GM18498 (cell line): ENCODE data around the gene PIH1D1.
"Not testable (repeated sequence)": the region's sequence is repeated elsewhere in the genome, so short reads cannot be mapped to it uniquely, and the experiment has no call there.

Source experiments
- ATAC-seq: cut with Tn5 transposase; IDR thresholded peaks from one replicate; pipeline ENCODE4 v1.9.1; 2021; ENCODE audit warnings: mild to moderate bottlenecking, moderate library complexity; ENCODE audit not compliant: unreplicated experiment

Gene PIH1D1

DNA sequence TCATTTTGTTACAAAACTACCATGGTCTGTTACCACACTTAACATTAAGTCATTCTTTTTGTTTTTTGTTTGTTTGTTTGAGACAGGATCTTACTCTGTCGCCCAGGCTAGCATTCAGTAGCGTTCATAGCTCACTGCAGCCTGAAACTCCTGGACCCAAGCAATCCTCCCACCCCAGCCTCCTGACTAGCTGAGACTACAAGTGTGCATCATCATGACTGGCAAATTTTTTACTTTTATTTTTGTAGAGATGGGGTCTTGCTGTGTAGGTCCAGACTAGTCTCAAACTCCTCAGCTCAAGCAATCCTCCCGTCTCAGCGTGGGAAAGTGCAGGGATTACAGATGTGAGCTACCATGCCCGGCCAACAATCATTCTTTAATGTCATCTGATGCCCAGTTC is 4.7 kb upstream of the PIH1D1 start:
- ATAC-seq, result no peak

DNA sequence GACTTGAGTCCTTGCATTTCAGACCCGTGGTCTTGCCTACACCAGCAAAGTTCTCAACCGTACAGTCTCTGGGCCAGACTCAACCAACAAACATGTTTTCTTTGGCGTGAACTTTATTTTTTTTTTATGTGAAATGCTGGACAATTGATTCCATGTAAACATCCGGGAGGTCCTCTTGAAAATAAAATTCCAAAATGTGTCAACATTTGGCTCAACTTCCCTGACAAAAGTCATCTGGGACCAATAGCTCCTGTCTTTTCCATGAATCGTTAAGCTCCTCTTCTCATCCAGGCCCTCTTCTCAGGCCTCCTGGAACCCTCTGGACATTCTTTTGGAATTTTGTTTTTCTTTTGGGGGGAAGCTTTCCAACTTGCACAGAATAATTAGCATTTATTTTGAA is 4.2 kb upstream of the PIH1D1 start:
- ATAC-seq, result no peak

GRCh38 chr19:49453757-49454240 is 2.2 kb upstream of the PIH1D1 start:
- peak; percentile 0 for ATAC-seq

GRCh38 chr19:49453013-49453756 is 1.6 kb upstream of the PIH1D1 start, which contains the start of gene ALDH16A1:
TSS of gene ALDH16A1 (plus strand) at chr19:49453225. CDS start at chr19:49453332, 107 bp downstream.
- peak; percentile 81 for ATAC-seq

GRCh38 chr19:49450405-49450804 is 1.2 kb downstream of the PIH1D1 start:
- no peak for ATAC-seq

- ATAC-seq, result no peak
Measured at GRCh38 chr19:49448432-49448786, 3.2 kb downstream of the PIH1D1 start.

- no peak for ATAC-seq
Measured at GRCh38 chr19:49447485-49448431, 3.9 kb downstream of the PIH1D1 start.

DNA sequence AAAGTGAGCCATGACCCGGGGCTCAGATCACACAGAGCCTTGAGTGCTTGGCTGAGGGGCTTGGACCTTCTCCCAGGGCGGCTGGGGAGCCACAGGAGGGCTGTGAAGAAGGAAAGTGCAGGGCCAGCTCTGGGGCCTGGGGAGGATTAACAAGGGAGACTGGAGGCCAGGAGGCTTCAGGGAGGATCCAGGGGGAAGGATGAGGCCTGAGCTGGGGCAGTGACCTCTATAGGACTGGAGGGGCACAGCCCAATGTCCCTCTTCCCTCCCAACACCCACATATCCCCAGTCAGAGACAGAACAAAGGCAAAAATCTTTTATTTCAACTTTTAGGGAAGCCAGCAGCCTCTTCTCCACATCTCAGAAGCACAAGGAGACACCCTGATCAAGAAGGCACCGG is 5.6 kb downstream of the PIH1D1 start:
- ATAC-seq, result no peak

GRCh38 chr19:49444100-49444700 is 7.4 kb downstream of the PIH1D1 start:
- not testable (repeated sequence) for ATAC-seq

GRCh38 chr19:49443366-49444099 is 8.1 kb downstream of the PIH1D1 start:
- peak; percentile 81 for ATAC-seq

DNA sequence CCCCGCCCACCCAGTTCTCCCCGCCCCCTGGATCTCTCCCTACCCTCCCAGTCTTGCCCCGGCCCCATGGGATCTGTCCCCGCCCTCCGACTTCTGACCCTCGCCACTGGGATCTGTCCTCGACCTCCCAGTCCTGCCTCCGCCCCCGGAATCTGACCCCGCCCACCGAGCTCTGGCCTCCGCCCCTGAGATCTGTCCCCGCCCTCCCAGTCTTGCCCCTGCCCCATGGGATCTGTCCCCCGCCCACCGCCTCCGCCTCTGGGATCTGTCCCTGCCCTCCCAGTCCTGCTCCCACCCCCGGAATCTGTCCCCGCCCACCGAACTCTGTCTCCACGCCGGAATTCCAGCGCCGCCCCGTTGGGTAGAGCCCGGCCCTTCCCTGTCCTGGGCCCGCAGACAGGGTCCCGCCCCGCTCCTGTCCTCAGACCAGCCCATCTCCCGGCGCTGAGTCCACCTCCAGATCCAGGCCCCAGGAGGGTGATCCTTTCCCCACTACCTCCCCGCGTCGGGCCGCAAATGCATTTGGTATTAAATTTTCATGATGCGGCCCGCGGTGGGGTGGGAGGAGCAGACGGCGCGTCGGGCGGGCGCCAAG is 8.7 kb downstream of the PIH1D1 start:
- ATAC-seq, result peak; percentile 22

GRCh38 chr19:49442354-49442753 is 9.3 kb downstream of the PIH1D1 start:
- no peak for ATAC-seq

DNA sequence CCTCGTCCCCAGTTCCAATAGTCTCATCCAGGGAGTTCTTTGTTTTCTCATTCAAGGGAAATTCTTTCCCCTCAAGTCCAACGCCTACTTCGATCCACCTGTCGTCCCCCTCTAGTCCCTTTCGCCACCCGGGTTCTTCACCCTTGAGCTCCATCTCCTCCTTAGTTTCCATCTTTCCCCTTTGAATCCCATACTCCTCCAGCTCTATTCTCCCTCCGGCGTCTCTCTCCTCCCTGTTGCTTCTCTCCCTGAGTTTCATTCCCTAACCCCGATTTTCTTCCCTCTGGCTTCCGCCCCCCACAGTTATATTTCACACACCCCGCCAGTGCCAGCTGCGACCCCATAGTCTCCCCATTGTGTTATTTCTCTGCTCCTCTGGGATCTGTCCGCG is 9.7 kb downstream of the PIH1D1 start:
- ATAC-seq, result no peak

DNA sequence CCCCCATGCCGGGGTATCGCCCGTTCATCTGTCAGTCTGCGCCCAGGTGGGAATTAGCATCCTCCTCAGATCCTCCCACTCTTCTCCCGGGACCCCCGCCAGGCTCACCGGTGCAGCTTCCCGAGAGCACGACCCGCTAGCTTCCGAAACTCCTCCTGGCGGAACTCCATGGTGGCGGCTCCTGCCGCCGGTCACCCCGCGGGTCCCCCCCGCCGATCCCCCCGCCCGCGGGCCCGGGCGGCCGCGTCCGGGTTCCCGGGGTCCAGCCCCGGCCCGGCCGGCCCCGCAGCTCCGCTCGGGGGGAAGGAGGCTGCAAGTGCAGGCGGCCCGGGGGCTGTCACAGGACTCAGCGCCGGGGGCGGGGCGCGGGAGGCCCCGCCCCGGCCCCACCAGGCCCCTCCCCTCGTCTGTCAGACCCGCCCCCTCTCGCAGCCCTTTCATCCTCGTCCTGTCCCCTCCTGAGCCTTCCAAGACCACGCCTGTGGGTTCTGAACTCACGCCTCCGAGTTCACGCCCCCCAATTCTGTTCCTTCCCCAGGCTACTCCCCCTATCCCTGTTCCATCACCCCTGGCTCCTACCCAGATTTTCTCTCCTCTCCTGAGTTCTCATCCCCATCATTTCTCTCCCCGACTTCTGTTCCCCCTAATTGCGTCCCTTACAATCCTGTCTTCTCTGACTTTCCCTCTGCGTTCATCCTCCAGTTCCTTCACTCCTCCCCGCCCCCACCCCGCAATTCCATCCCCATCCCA is 10.2 kb downstream of the PIH1D1 start, which contains the start of gene SLC17A7:
Gene SLC17A7, minus strand, starts transcription at position 318 of the 750 bp plus-strand sequence. Its CDS starts 148 bp downstream, at position 170.
- ATAC-seq, result no peak

DNA sequence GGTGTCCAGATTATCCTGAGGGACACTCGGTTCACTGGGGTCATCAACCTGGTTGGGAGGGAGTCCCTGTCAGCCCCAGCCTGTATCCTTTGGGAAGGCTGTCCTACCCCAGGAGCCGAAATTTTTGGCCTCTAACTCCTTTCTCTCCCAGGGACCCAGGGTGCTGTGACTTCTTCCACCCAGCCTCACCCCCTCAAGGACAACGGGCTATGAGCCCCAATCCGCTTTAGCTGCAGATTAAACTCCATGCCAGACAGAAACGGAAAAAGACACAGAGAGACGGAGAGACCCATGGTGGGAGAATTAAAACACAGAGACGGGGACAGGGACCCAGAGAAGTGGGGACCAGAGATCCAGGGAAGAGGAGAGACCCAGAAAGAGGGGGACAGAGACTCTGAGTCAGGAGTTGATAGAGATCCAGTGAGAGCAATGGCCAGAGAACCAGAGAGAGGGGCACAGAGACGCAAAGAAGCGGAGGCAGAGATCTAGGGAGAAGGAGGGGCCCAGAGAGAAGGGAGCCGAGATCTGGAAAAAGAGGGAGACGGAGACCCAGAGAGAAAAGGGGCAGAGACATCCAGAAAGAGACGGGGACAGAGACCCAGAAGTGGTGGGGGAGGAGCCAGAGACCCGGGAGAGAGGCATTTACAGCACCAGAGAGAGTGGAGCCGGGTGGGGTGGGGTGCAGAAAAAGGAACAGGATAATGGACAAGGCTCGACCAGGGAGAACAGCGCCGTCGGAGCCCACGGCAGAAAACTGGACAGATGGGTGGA is 11.0 kb downstream of the PIH1D1 start:
- no peak for ATAC-seq

DNA sequence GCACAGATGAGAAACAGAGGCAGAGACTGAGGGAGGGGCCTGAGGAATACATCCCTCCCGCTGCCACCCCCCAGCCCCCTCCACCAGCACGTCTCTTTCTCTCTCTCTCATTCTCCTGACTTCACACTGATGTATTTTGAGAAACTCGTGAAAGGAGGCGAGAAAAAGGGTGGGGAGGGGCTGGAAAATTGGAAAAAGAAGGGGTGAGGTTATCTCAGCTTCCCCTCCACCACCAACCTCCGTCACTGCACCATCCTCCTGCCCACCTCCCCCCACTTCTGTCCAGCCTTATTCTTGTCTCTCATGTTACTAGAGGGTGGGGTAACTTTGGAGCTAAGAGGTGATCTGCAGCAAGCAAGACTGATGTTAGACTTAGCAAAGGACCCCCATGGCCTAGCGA is 11.8 kb downstream of the PIH1D1 start:
- ATAC-seq, result no peak

DNA sequence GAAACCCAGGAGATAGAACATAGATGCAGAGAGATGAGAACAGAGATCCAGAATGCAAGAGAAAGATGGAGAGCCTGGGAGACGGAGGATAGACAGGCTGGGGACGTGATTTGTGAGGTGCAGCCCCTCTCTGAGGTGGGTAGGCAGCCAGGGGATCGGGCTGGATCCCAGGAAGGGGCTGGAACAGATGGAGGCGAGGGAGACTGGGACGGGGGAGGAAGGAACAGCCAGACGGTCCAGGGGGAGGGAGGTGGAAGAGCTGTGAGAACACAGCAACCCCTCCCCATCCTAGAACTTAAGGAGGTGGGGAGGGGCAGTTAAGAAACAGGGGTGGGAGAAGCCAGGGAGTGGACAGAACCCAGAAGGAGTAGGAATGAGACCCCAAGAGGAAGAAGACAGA is 13.4 kb downstream of the PIH1D1 start:
- no peak for ATAC-seq

DNA sequence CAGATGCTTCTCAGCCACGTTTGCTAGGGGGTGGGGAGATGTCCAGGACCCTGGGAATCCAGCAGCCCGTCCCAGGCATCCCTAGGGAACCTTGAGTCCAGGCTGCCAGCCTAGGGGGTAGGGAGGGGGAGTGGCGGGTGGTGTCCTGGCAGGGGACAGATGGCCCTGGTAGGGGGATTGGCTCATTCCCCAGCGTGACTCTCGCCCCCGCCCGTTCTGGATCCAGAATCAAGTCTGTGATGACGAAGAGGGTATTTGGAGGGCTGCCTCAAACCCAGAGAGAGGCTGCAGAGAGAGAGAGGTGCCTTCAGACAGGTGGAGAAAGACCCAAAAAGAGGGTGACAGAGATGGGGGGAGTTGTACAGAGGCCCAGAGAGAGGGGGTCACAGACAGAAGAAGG is 14.4 kb downstream of the PIH1D1 start:
- ATAC-seq, result no peak
